Breast epithelium (tissue), 4 donors: Measurements from ENCODE around the gene KCNJ12. TPM values are rescaled to one million over a fixed set of nuclear protein-coding genes. Genes with fewer than 3 reads are reported as not detected.
"Not testable (repeated sequence)": the region's sequence is repeated elsewhere in the genome, so short reads cannot be mapped to it uniquely, and the experiment has no call there.

Experiments used
- DNase-seq, 2 donors: peaks; one replicate each; pipeline ENCODE4 v3.0.0-alpha.2; 2019; ENCODE audit warnings: low spot score in 2 of 2
- H3K27ac ChIP-seq, 2 donors: fragments of 200-600 bp; sonication (generic) in 1 of 2; one replicate each; pipeline ENCODE4 v1.5.1; 2016 to 2019; ENCODE audit warnings: mild to moderate bottlenecking in 1 of 2
- H3K27me3 ChIP-seq, 2 donors: fragments of 200-600 bp; sonication (generic) in 1 of 2; one replicate each; pipeline versions ENCODE4 v1.5.1 to v1.6.0; 2017 to 2019; ENCODE audit warnings: control low read depth in 1 of 2, mild to moderate bottlenecking in 1 of 2
- H3K36me3 ChIP-seq: fragments of 200-600 bp; one replicate; pipeline ENCODE4 v1.5.1; 2019
- H3K4me1 ChIP-seq, 2 donors: fragments of 200-600 bp; sonication (generic); one replicate each; pipeline ENCODE4 v1.5.1; 2016 to 2019; ENCODE audit warnings: control low read depth in 1 of 2
- H3K4me3 ChIP-seq, 3 donors: fragments of 200-600 bp; sonication (generic); 1 replicate in 2 of 3; 2 replicates in 1 of 3; pipeline ENCODE4 v1.5.1; 2016 to 2019; ENCODE audit warnings: mild to moderate bottlenecking in 3 of 3, moderate library complexity in 2 of 3
- H3K9me3 ChIP-seq, 2 donors: fragments of 200-600 bp; sonication (generic) in 1 of 2; one replicate each; pipeline ENCODE4 v1.5.1; 2016 to 2019; ENCODE audit warnings: control low read depth in 1 of 2
- POLR2A ChIP-seq: fragments of 450-650 bp; IDR thresholded peaks from one replicate; pipeline ENCODE4 v1.6.1; 2016; ENCODE audit warnings: antibody characterized with exemption, mild to moderate bottlenecking, moderate library complexity
- POLR2AphosphoS5 ChIP-seq, 3 donors: sonication (generic); formaldehyde crosslinking; IDR thresholded peaks; one replicate each; pipeline ENCODE4 v1.6.1; 2017; ENCODE audit warnings: antibody characterized with exemption in 3 of 3
- intact Hi-C: fragments of 100-400 bp; cut with DNase I; formaldehyde crosslinking; loops from one replicate; pipeline ENCODE4 v1.15.1; 2023; ENCODE audit warnings: low total_unique reads
- total RNA-seq, 3 donors: library from RNA; depleted of rRNA; stranded (reverse); fragments of >200 nt; gene quantifications; one replicate each; pipeline ENCODE4 v1.1.0, GENCODE V29; 2016
- TF ChIP-seq, protein P1 (sequence below), 3 donors: fragments of 450-650 bp; IDR thresholded peaks; one replicate each; pipeline ENCODE4 v1.5.1; 2016 to 2017; ENCODE audit warnings: antibody characterized with exemption in 3 of 3, mild to moderate bottlenecking in 3 of 3, moderate library complexity in 3 of 3

The KCNJ12 gene
- total RNA-seq = 1 to 10 TPM in 1 of 3 donors, under 1 TPM in 2; 0.73 to 1.4 (median 0.98) TPM

DNA sequence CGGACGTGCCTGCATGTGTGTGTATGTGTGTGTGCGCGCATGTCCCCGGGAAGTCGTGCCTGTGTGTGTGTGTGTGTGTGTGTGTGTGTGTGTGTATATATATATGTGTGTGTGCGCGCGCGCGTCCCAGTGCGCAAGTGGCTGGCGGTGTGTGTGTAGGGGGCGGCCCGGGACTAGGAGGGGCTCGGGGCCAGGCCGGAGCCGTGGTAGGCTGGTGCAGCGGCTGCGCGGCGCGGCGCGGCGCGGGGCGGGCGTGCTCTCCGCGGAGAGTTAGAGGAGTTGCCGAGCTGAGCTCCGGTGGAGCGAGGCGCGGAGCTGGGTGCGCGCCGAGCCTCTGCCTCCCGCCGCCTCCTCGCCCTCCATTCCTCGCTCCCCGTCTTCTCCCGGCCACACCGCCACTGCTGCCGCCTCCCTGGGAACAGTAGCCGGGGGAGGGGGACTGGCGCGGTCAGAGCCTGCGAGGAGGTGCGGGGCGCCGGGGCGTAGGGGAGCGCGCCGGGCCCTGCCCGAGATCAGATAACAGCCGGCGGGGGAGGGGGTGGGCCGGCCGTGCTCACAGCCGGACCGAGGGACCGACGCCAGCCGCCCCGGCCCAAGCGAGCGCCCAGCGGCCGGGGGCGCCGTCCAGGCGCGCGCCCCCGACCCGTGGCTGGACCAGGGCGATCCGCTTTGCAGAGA is at the start of gene KCNJ12:
Gene KCNJ12 (plus strand): TSS at position 277 of the 678 bp plus-strand sequence. CDS start 38,986 bp downstream, outside the sequence.
- Histone ChIP-seq H3K27me3 (peaks cover 0 to 45% of the 10 kb centered on the region in 2 donors), H3K9me3 (no peaks in the 10 kb centered on the region), H3K4me3 (peak within 1 kb of the TSS; percentile 48 to 72 (median 49)), H3K4me1 (peaks cover 6 to 11% of the 10 kb centered on the region in 2 donors), H3K27ac (peak within 1 kb of the TSS in 1 of 2 donors; percentile 48), H3K36me3 (no peaks in the 10 kb centered on the region)
- TF ChIP-seq POLR2AphosphoS5 (IDR thresholded peaks at IDR 0.05) = no peak
- no peak for TF ChIP-seq POLR2A
- TF ChIP-seq, protein P1, sequence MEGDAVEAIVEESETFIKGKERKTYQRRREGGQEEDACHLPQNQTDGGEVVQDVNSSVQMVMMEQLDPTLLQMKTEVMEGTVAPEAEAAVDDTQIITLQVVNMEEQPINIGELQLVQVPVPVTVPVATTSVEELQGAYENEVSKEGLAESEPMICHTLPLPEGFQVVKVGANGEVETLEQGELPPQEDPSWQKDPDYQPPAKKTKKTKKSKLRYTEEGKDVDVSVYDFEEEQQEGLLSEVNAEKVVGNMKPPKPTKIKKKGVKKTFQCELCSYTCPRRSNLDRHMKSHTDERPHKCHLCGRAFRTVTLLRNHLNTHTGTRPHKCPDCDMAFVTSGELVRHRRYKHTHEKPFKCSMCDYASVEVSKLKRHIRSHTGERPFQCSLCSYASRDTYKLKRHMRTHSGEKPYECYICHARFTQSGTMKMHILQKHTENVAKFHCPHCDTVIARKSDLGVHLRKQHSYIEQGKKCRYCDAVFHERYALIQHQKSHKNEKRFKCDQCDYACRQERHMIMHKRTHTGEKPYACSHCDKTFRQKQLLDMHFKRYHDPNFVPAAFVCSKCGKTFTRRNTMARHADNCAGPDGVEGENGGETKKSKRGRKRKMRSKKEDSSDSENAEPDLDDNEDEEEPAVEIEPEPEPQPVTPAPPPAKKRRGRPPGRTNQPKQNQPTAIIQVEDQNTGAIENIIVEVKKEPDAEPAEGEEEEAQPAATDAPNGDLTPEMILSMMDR (IDR thresholded peaks at IDR 0.05) = no peak
- intact Hi-C loops = no loop called here
- DNase-seq = no peak

DNA sequence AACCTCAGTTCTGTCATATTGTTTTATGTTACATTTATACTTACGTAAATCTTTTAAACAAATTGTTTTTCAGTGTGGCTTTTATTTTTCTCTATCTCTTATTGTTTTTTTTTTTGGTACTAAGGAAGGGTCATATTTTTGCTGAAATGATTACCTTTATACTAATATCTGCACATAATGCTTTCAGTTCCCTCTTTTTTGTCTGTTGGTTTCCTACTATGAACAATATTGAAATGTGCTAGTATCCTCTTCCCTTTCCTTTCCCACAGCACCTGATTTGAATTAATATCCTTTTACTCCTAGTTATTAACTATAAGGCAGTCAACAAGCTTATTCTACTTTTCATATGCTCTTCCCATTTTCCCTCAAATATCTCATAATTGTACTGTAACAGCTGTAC is 48.2 kb upstream of the KCNJ12 start:
- H3K4me3 ChIP-seq, DNase-seq, H3K9me3 ChIP-seq, H3K27me3 ChIP-seq, H3K36me3 ChIP-seq, H3K27ac ChIP-seq, H3K4me1 ChIP-seq, intact Hi-C loops: not testable (repeated sequence)

- DNase-seq, H3K27me3 ChIP-seq, H3K27ac ChIP-seq, H3K9me3 ChIP-seq, H3K36me3 ChIP-seq, intact Hi-C loops, H3K4me3 ChIP-seq, H3K4me1 ChIP-seq: not testable (repeated sequence)
These were observed 47.4 kb upstream of the KCNJ12 start for GRCh38 chr17:21328778-21329177.

GRCh38 chr17:21330436-21331160 is 45.6 kb upstream of the KCNJ12 start:
- Histone ChIP-seq H3K27ac (no peak overlapping the region), H3K4me3 (no peak overlapping the region), H3K4me1 (no peaks in the 10 kb centered on the region), H3K36me3 (no peaks in the 10 kb centered on the region), H3K9me3 (peaks cover 0 to 5% of the 10 kb centered on the region in 2 donors), H3K27me3 (no peaks in the 10 kb centered on the region)
- peak in 1 of 2 donors; percentile 22 for DNase-seq
- TF ChIP-seq POLR2AphosphoS5 (IDR thresholded peaks at IDR 0.05) (no peak), POLR2A (no peak)
- TF ChIP-seq, protein P1 (IDR thresholded peaks at IDR 0.05) = no peak
- intact Hi-C loops = no loop called here

GRCh38 chr17:21336541-21337294 is 39.4 kb upstream of the KCNJ12 start:
- H3K4me3 ChIP-seq, H3K27me3 ChIP-seq, H3K27ac ChIP-seq, H3K9me3 ChIP-seq, H3K4me1 ChIP-seq, intact Hi-C loops, H3K36me3 ChIP-seq: not testable (repeated sequence)
- DNase-seq = peak in 1 of 2 donors; percentile 14

GRCh38 chr17:21337981-21338625 is 38.1 kb upstream of the KCNJ12 start:
- H3K36me3 ChIP-seq, H3K4me1 ChIP-seq, H3K27me3 ChIP-seq, intact Hi-C loops, DNase-seq, H3K4me3 ChIP-seq, H3K9me3 ChIP-seq, H3K27ac ChIP-seq: not testable (repeated sequence)
